ENCODE data around the gene ECE1.

- TF ChIP-seq CTCF (IDR thresholded peaks at IDR 0.05): no peak
- no peak for TF ChIP-seq POLR2A (IDR thresholded peaks at IDR 0.05)
Measured at GRCh38 chr1:21268281-21269239, 21.7 kb downstream of the ECE1 start.

All from ovary (tissue), 3 donors.